Testis (tissue), 3 donors: Measurements from ENCODE around the gene TBX6. TPM values are rescaled to one million over a fixed set of nuclear protein-coding genes. Genes with fewer than 3 reads are reported as not detected.

Experiments
- DNase-seq: peaks from one replicate; pipeline ENCODE4 v3.0.0-alpha.2; 2019
- H3K27ac ChIP-seq, 2 donors: fragments of 200-600 bp; sonication (generic); one replicate each; pipeline ENCODE4 v1.5.1; 2019
- H3K27me3 ChIP-seq: fragments of 200-600 bp; sonication (generic); one replicate; pipeline ENCODE4 v1.5.1; 2019
- H3K36me3 ChIP-seq: fragments of 200-600 bp; sonication (generic); one replicate; pipeline ENCODE4 v1.5.1; 2017; ENCODE audit warnings: low read depth; ENCODE audit errors: missing control alignments
- H3K4me1 ChIP-seq: fragments of 200-600 bp; sonication (generic); one replicate; pipeline ENCODE4 v1.5.1; 2019
- H3K4me3 ChIP-seq, 2 donors: fragments of 200-600 bp; sonication (generic); one replicate each; pipeline ENCODE4 v1.5.1; 2017 to 2019
- H3K9me3 ChIP-seq: fragments of 200-600 bp; sonication (generic); one replicate; pipeline ENCODE4 v1.5.1; 2017
- POLR2A ChIP-seq: fragments of 450-650 bp; IDR thresholded peaks from one replicate; pipeline ENCODE4 v1.6.1; 2017; ENCODE audit warnings: antibody characterized with exemption, mild to moderate bottlenecking, moderate library complexity
- WGBS, 2 donors: methylation state at CpG; one replicate each; pipeline ENCODE4 v1.1.5; 2018; 5-methylcytosine and 5-hydroxymethylcytosine counted together
- intact Hi-C: fragments of 100-400 bp; cut with DNase I; formaldehyde crosslinking; loops from one replicate; pipeline ENCODE4 v1.15.1; 2023; ENCODE audit warnings: low total_unique reads
- polyA plus RNA-seq: library from polyadenylated mRNA; stranded (reverse); fragments of 350-450 nt; fragmentation: Illumina TruSeq; extraction: RNeasy Lipid Tissue Mini Kit (QIAGEN cat#74804); gene quantifications from one replicate; pipeline ENCODE4 v1.2.3, GENCODE V29; 2014; ENCODE audit warnings: low read depth, low replicate concordance; ENCODE audit not compliant: insufficient read depth
- total RNA-seq, 2 donors: library from RNA; depleted of rRNA; stranded (reverse); fragments of >200 nt; gene quantifications; one replicate each; pipeline ENCODE4 v1.2.3, GENCODE V29; 2016
- TF ChIP-seq, protein P1 (sequence below), 3 experiments: fragments of 450-650 bp in 2 of 3; fragments of 200-600 bp in 1 of 3; sonication (generic) in 1 of 3; IDR thresholded peaks; one replicate each; pipeline ENCODE4 v1.5.1; 2016 to 2019; ENCODE audit warnings: antibody characterized with exemption in 3 of 3, mild to moderate bottlenecking in 2 of 3, moderate library complexity in 1 of 3

TBX6 gene
- total and polyA plus RNA-seq, 3 donors from 2014 or later: 1.3 to 2.9 (median 1.7) TPM

DNA sequence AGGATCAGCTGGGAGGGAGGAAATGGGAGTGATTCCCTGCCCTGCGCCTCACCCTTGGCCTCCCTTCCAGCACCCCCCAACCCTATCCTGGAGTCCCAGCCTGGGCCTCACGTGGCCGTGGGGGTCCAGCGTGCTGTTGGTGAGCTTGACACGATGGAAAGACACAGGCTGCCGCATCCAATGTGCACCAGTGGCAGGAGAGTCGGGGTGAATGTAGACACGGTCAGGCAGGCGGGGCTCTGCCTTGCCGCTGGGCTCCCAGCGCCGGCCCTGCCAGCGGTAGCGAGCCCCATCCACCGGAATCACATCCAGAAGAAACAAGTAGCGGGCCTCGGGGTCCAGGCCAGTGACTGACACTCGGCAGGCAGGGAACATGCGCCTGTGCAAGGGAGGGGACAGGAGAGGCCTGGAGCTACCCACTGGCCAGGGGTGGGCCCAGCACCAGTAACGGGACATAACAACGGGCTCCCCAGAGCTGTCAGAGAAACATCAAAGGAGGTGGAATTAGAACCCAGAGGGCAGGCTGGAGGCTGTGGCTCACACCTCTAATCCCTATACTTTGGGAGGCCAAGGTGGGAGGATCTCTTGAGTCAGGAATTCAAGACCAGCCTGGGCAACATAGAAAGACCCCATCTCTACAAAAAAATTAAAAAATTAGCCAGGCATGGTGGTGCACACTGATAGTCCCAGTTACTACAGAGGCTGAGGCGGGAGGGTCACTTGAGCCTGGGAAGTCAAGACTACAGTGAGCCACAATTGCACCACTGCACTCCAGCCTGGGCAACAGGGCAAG is 2.7 kb downstream of the TBX6 start:
- no peaks in the 10 kb centered on the region for H3K27me3 ChIP-seq
- H3K4me3 ChIP-seq: no peak overlapping the region
- TF ChIP-seq, protein P1, sequence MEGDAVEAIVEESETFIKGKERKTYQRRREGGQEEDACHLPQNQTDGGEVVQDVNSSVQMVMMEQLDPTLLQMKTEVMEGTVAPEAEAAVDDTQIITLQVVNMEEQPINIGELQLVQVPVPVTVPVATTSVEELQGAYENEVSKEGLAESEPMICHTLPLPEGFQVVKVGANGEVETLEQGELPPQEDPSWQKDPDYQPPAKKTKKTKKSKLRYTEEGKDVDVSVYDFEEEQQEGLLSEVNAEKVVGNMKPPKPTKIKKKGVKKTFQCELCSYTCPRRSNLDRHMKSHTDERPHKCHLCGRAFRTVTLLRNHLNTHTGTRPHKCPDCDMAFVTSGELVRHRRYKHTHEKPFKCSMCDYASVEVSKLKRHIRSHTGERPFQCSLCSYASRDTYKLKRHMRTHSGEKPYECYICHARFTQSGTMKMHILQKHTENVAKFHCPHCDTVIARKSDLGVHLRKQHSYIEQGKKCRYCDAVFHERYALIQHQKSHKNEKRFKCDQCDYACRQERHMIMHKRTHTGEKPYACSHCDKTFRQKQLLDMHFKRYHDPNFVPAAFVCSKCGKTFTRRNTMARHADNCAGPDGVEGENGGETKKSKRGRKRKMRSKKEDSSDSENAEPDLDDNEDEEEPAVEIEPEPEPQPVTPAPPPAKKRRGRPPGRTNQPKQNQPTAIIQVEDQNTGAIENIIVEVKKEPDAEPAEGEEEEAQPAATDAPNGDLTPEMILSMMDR (IDR thresholded peaks at IDR 0.05): no peak
- H3K27ac ChIP-seq: no peak overlapping the region
- WGBS, 2 donors: 82% methylated on average over 8 to 19 of the region's 22 CpGs
- no peak for DNase-seq
- H3K4me1 ChIP-seq: peaks cover 23% of the 10 kb centered on the region
- H3K36me3 ChIP-seq: no peaks in the 10 kb centered on the region
- no peaks in the 10 kb centered on the region for H3K9me3 ChIP-seq
- intact Hi-C loops: no loop called here

DNA sequence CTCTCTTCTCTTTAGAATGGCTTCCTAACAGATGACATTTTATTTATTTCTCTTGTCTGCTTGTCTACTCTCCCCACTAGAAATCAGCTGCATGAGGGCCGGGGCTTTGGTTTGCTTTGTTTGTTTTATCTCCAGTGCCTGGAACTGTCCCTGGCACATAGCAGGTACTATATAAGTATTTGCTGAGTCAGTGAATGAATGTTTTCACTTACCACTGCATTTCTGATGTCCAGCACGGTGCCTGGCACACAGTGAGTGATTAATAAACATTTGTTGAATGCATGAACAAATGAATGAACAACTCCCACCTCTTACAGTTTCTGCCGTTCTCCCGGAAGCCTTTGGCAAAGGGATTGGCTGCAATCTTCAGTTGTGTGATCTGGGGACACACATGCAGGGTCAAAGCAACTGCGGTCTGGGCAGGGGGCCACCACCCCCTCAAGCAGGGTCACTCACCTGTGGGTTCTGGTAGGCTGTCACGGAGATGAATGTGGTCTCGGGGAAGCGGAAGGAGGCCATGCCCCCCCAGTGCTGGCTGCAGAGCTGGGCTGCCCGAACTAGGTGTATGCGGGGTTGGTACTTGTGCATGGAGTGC is 3.4 kb downstream of the TBX6 start:
- WGBS, 2 donors: 82% methylated on average over 10 of the region's 10 CpGs
- intact Hi-C loops: no loop called here

DNA sequence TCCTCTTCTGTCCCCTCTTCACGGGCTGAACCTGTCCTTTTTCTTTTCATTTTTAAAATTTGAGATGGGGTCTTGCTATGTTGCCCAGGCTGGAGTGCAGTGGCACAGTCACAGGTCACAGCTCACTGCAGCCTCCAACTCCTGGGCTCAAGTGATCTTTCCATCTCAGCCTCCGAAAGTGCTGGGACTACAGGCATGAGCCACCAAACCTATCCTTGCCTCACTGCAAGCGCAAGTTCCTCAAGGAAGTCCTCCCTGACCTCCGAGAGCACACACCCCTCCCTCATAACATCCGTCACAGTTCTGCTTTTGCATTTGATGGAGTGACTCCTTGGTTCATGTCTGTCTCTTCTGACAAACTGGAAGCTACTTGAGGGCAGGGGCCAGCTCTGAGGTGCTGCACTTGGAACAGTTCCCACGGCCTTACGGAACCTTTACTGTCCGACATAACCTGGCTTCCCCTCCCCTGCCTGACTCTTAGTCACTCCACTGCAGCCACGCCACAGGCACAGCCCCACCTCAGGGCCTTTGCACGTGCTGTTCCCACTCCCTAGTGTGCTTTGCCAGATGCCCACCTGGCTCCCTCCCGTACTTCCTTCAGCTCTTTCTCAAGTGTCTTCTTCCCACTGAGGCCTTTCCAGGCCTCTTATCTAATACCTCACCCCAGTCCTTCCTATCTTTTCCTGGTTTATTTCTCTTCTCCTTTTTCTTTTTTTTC is 4.4 kb downstream of the TBX6 start:
- Histone ChIP-seq H3K4me3 (no peak overlapping the region), H3K36me3 (no peaks in the 10 kb centered on the region), H3K9me3 (no peaks in the 10 kb centered on the region), H3K4me1 (peaks cover 18% of the 10 kb centered on the region), H3K27ac (no peak overlapping the region), H3K27me3 (no peaks in the 10 kb centered on the region)
- no peak for TF ChIP-seq POLR2A
- TF ChIP-seq, protein P1 (IDR thresholded peaks at IDR 0.05): no peak
- no peak for DNase-seq
- 87 to 91% methylated on average over 11 of the region's 11 CpGs for WGBS, 2 donors
- intact Hi-C loops: no loop called here

More for the DNA sequence above, 3.4 kb downstream of the TBX6 start:
- Histone ChIP-seq H3K4me3 (no peak overlapping the region), H3K27me3 (no peaks in the 10 kb centered on the region), H3K27ac (no peak overlapping the region), H3K36me3 (no peaks in the 10 kb centered on the region), H3K9me3 (no peaks in the 10 kb centered on the region), H3K4me1 (peaks cover 23% of the 10 kb centered on the region)
- TF ChIP-seq, protein P1 (IDR thresholded peaks at IDR 0.05): no peak
- no peak for TF ChIP-seq POLR2A
- no peak for DNase-seq

DNA sequence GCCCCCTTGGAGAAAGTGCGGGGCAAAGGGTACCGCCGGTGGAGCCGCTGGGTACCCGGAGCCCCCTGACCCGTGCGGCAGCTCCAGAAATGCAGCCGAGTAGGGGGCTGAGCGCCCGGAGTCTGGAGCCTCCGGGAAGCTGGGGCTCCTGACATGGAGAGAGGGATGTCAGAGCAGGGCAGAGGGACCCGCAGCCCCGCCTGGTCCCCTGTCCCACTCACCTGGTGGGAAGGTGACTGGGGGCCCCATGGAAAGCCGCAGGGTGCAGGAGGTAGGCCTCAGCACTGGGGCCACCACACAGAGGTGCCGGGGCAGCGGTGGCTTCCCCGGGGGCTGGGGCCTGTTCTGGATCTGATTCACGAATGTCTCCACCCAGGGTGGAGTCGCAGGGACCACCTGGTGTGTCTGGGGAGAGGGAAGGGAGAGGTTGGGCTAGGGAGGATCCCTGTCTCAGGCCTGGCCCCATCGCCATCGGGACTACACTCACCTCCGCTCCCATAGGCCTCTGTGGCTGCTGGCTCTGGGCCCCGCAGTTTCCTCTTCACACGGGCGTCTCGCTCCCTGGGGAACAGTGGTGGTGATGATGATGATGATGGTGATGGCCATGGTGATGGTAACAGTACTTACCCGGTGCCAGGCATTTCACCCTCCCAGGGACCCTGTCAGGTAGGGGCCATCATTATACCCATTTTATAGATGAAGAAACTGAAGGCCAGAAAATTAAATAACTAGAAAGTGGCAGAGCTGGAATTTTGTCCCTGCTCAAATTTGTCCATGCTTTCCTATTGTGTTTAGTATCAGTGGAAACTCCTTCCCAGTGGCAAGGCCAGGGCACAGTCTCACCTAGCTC is 5.2 kb downstream of the TBX6 start:
- H3K36me3 ChIP-seq: no peaks in the 10 kb centered on the region
- WGBS, 2 donors: 83 to 85% methylated on average over 12 to 25 of the region's 27 CpGs

More for the DNA sequence above, 5.2 kb downstream of the TBX6 start:
- H3K27ac ChIP-seq: no peak overlapping the region
- H3K27me3 ChIP-seq: no peaks in the 10 kb centered on the region
- intact Hi-C loops: no loop called here
- no peak for TF ChIP-seq POLR2A
- TF ChIP-seq, protein P1 (IDR thresholded peaks at IDR 0.05): no peak
- H3K4me3 ChIP-seq: no peak overlapping the region
- DNase-seq: no peak
- no peaks in the 10 kb centered on the region for H3K9me3 ChIP-seq
- peaks cover 15% of the 10 kb centered on the region for H3K4me1 ChIP-seq
